HPDE6-E6E7 (cell line): ENCODE data around the gene TMEM132D.
"Not testable (repeated sequence)": the region's sequence is repeated elsewhere in the genome, so short reads cannot be mapped to it uniquely, and the experiment has no call there.

Experiments
- DNase-seq: peaks from one replicate; pipeline ENCODE4 v3.0.0; 2011; ENCODE audit warnings: missing footprints; ENCODE audit errors: extremely low spot score

TMEM132D gene

DNA sequence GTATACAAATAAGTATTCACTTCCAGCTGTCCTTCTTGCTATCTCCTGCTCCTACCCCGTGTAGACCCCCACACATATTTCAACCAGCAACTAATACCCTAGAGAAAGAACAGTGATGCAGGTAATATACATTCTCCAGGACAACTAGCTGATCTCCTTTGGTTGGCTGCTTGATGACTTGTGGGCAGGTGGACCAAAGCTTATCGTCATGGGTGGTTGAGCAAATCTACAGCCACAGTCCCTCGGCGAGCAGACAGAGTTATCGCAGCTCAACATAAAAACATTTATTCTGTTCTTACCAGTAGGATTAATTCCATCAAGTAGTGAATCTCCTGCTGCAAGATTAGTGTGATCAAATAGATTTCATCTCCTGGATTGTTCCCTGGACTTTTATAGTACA is 314.3 kb downstream of the TMEM132D start:
- no peak for DNase-seq

DNA sequence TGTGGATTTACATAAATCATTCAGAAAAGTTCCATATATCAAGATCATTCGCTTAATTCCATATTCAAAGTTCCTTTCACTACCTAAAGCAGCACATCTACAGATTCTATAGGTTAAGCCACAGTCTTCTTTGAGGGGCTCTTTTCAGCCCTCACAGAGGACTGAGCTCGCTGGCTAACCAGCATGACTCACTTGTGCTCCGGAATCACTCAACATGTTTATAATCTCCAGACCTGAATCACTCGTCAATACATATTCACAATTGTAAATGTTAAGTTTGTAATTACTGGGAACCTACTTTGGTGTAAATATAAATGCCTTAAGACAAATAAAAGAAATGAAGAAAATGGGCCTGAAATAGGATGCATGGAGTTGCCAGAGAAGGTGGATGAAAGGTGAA is 315.7 kb downstream of the TMEM132D start:
- DNase-seq: no peak

DNA sequence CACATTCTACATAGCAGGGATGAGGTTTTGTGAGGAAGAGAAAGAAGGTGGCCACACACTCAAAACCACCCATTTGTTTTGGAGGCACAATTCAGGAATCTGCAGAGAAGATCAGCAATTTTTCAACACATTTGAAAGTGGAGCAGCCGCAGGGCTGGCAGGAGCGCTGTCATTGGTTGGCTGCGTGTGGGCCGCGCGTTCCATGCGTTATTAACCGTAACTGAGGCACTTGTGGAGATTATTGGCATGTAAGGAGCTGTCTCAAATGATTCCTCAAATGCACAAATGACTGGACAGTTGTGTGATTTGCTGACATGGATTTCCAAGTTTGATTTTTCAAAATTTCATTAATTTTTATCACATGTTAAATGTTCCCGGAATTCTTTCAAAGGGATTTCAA is 318.5 kb downstream of the TMEM132D start:
- no peak for DNase-seq

DNA sequence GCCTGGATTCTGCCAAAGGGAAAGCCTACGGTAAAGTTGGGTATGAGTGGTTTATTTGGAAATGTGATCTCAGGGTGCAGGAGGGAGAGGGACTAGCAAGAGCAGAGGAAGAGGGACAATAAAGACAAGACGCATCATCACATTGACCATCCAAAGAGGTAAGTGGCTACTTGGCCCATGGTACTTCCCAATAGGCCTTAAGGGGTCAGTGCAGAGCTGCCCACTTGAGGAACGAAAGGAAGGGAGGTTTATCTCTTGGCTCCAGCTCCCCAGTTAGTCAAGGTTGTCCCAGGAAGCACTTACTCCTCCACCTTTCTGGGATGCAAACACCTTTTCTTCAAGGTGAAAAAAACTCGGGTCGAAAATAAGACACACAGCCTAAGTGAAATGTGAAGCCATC is 323.9 kb downstream of the TMEM132D start:
- DNase-seq: no peak

DNA sequence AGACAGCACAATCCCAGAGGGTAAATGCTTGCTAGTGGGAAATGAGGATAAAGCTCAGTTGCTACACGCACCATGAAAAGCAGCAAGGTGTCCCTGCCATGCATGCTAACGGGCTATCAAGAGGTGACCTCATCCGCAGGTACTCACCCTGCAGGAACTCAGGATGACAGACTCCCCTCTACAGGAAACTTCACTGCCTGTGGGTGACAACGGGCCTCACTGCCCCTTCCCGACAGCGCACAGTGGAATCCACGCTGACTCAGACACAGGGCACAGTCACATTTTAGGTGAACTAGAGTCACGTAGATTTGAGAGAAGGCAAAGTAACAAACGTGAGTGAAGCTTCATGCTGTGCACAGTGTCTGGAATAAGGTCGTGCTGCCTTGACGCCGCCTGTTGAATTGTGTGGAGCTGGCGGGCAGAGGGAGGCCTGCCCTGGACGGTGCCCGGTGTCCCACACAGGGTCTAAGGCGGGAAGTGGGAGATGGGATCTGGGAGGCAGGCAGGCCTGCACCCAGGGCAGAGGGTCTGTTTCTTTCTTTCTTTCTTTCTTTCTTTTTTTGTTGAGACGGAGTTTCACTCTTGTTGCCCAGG is 331.8 kb downstream of the TMEM132D start:
- no peak for DNase-seq

DNA sequence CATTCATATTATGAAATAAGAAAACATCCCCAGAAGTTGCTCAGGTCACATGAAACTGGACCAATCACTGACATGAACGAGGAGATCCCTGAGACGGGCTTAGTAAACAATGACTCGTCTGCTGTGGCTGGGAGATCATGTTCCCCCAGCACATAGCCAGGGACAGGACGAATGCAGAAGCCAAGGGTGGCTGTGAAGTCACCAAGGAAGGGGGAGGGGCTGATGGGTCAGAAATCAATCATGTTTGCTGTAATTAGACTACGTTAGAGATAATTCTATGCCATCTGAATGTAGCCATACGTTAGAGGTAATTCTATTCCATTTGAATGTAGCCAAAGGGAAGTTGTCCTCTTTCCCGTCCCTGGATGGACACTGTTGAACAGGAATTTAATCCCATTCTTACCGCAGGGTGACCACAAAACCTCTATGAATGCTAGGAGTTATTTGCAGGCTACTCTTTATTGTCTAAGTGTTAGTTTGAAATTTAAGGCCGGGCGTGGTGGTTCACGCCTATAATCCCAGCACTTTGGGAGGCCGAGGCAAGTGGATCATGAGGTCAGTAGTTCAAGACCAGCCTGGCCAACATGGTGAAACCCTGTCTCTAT is 332.9 kb downstream of the TMEM132D start:
- no peak for DNase-seq

DNA sequence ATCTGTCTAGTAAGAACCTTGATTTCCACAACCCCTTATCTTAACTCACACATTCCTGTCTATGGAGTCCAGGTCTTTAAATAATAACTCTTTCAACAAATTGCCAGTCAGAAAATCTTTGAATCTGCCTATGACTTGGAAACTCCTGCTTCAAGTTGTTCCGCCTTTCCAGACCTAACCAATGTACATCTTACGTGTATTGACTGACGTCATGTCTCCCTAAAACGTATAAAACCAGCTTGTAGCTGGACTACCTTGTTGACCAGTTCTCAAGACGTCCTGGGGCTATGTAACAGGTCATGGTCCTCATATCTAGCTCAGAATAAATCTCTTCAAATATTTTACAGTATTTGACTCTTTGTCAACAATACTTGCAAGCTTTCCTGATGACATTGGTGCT is 337.0 kb downstream of the TMEM132D start:
- DNase-seq: no peak

DNA sequence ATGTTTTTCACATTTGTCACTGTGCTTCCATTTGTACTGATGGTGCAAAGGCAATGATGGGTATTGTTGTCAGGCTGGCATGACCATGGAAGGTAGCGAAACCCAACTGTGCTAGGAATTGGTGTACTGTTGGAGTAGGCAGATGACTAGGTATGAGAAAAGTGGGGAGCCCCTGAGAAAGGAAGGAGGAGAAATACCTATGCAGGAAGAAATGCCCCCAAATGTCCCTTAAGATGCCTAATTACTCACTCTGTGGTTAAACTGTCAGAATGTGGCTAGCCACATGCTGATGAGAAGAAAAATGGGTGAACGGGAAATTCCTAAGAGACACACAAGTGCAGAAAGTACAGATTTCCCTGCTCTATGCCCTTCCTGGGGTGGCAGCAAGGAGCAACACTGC is 339.1 kb downstream of the TMEM132D start:
- no peak for DNase-seq

DNA sequence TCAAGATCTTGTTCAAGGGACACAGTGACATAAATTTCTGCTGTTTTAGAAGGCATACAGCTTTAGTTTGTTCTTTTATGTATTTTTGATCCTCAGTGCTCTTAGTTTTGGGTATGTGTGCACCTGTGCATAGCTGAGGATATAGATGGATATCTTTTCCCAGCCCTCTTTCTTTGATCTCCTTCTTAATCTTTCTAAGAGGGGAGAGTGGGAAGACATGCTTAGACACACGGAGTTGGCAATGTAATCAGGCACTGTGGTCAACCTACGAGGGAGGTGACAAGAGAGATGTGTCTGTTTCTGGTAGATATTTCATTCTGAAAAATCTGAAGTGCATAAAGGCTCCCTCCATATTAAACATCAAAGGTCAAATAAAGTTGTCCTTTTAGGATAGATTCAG is 340.6 kb downstream of the TMEM132D start:
- DNase-seq: no peak

DNA sequence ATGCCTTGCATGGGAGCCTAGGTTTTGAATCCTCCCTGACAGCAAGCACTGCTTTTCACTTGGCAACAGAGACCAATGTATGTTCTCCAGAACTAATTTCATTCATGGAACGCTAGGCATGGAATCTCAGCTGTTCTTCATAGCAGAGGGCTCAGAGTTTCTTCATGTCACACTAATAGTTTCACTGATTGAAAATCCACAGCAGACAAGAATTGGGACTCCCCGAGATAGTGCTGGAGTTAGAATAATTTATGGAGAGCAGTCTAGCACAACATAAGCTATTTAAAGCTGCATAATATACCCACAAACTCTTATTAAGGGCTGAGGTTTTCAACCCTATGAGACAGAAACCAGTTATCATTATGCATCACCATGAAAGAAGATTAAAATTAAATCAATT is 342.5 kb downstream of the TMEM132D start:
- no peak for DNase-seq

DNA sequence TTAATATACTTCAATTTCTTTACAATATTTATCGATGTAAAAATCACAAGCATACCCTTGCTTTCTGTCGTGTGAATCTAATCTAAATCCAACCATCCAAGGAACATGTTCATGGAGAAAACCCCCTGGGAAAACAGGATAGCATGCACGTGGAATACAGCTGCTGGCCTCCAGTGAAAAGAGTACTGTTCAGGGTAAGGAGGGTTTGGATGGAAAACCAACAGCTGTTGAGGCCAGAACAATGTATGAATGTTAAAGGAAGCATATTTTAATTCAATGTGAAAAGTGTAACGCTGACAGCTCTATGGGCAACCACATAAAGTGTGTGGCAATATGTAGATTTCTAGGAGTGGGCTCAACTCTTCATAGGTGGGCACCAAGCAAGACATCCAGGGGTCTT is 344.0 kb downstream of the TMEM132D start:
- no peak for DNase-seq

DNA sequence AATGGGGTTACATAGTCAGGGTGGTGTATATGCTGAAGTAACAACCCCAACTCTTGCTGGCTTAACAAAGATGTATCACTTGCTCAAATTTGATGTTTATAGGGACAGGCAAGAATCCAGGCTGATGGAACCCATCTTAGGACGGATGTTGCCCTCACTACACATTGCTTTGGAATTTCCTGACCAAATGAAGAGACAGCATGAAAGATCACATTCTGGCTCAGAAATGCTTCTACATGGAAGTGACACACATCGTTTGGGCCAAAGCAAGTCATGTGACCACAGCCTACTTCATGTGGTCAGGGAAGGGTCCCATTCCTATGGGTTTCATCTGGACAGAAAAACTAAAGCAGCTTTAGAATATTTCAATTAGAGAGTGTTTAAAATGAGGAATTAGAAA is 345.8 kb downstream of the TMEM132D start:
- no peak for DNase-seq

DNA sequence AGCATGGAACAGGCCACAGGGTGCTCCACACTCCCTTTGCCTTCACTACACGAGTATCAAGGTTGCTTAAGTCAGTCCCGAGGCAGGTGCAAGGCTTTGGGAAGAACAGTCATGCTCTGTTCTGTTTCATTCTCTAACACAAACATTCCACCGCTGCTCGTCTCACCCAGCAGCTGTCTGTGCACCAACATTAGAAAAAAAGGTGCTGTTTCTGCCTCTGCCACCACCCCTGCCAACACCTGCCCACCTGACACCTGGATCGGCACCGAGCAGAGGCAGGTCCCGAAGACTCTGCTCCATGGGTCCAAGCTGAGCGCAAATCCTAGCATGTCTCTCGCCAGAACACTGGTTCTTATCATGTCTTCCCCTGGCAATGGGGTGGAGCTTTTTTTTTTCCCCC is 347.7 kb downstream of the TMEM132D start:
- no peak for DNase-seq

DNA sequence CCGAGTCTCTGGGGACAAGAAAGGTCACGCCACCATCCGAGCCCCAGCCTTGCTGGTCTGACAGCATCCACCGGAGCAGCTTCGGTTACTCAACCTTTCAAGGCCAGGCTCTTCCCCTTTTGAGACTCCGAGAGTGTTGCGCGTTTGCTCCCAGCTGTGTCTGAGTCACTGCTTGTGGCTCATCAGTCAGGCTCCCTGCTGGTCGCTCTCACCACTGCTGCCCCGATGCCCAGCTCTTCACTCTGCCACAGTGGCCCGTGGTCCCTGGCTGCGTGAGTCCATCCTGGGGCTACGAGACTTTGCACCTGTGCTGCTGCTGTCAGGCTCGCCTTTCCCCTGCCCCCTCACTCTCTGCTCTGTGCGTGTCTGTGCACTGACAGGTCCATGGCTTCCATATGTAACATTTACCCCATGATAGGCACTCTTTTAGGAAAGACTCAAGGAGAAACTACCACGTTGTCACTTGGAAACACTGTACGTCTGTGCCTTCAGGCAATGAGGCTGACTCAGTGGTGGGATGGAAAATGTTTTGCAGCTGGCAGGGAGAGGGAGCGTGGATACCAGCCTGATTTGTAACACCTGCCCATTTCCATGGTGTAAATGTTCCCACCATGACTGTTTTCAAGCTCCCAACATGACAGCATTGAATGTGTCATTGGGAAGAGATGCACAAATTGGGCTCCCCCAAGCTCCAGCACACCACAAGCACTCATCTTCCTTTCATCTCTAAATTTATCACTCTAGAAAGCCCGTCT is 350.7 kb downstream of the TMEM132D start:
- no peak for DNase-seq

DNA sequence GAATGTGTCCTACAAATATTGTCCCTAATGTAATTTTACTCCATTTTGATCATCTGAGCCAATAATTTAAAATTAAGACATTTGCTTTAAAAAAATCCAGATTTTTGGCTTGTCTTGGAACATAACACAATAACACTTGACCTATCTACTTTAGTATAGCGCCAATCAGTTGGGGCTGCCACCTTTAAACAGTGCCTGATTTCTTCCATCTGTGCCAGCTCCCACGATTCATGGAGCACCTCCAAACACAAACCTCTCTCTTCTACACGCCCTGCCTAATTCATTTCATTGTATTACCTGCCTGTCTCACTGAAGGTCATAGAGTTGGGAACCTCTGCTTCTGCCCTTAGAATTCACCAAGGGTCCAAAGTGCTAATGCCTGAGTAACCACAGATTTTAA is 352.4 kb downstream of the TMEM132D start:
- DNase-seq: no peak

DNA sequence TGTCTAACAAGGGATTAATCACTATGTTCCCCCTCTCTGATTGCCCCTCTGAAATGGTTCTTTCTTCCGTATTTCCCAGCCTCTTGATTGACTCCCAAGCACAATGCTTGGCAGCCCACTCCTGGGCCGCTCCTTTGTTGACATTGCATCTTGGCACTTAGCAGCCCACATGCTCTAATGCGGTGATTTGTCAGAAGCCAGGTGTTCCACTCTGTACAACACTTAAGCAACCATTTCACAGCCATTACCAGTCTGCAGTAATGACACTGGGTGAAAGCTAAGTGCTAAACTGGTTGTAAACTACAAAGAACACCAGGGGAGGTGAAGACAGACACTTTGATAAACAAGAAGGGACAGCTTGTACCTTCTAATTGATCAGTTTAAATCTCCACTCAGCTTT is 353.5 kb downstream of the TMEM132D start:
- no peak for DNase-seq

DNA sequence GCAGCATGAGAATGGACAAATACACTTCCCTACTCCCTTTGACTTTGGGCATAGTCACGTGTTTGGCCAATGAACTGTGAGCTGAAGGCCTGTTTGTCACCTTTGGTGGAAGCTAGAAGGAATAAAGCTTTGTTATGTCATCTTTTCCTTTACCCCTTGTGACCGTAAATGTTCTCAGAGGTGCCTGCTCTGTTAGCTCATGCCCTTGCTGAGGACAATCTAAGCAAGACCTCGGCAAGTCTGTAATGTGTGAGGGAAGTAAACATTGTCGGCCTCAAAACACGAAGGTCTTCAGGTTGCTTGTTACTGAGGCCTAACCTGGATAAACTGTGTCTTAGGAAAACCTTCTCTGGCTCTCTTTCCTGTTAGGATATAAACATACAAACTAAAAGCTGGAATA is 354.2 kb downstream of the TMEM132D start:
- no peak for DNase-seq

DNA sequence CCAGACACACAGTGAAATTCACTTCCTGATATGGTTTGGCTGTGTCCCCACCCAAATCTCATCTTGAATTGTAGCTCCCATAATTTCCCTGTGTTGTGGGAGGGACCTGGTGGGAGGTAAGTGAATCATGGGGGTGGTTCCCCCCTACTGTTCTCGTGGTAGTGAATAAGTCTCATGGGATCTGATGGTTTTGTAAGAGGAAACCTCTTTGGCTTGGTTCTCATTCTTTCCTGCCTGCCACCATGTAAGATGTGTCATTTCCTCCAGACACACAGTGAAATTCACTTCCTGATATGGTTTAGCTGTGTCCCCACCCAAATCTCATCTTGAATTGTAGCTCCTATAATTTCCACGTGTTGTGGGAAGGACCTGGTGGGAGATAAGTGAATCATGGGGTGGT is 354.8 kb downstream of the TMEM132D start:
- DNase-seq: not testable (repeated sequence)

DNA sequence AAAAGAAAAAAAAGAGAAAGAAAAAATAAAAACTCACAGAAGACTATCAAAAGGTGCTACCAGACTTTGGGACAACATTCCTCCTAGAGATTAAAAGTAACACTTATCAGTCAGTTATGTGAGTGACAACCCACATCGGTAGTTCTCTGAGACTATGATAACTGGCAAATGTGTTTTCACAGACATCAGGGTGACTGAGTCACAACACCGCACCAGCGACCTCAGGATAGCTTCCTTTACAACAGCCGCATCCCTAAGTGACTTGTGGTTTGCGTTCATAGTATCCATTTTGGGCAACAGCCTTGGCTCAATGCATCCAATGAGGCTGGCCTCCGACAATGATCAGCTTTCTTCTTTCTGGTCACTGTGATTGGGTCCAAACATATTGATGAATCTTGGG is 359.1 kb downstream of the TMEM132D start:
- DNase-seq: no peak

DNA sequence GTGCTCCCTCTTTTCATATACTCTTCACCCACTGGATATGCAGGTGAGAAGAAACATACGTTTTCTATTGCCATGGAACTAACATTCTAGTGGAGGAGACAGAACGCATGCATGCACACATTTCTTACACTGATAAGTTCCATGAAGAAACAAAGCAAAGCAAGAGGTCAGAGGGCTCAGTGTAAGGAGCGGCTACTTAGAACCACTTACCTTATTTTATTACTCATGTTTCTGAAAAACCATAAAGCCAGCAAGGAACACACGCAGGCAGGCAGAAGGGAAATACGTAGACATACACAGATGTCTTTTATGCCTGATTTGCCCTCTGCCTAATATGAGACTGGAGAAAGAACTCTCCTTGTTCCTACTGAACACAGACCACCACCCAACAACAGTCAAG is 362.9 kb downstream of the TMEM132D start:
- DNase-seq: no peak

DNA sequence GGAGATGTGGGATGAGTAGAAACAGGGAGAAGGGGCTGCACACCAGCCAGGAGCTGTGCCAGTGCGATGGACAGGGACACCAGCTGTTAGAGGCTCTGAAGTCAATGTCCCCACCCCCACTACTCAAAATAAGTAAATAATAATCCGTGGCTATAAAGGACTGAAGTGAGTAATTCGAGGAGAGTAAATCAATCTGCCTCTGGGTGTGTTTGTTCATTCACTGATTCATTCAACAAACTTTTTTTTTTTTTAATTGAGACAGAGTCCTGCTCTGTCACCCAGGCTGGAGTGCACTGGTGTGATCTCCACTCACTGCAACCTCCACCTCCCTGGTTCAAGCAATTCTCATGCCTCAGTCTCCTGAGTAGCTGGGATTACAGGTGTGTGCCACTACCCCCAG is 363.6 kb downstream of the TMEM132D start:
- DNase-seq: no peak

DNA sequence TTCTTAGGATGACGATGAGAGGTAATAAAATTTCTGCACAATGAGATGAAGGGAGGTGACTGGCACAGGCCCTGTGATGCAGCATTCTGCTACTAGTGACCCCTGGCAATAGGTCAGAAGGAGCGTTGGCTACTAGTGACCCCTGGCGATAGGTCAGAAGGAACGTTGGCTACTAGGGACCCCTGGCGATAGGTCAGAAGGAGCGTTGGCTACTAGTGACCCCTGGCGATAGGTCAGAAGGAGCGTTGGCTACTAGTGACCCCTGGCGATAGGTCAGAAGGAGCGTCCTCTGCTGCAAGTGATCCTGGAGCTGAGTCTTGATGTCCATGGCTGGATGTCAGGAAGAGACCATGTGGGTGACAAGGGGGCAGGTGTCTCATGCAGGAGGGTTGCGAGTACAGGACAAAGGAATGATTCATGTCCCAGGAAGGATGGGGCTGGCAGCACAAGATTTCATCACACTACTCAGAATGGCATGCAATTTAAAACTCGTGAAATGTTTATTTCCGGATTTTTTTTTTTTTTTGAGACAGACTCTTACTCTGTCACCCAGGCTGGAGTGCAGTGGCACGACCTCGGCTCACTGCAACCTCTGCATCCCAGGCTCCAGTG is 365.0 kb downstream of the TMEM132D start:
- not testable (repeated sequence) for DNase-seq

DNA sequence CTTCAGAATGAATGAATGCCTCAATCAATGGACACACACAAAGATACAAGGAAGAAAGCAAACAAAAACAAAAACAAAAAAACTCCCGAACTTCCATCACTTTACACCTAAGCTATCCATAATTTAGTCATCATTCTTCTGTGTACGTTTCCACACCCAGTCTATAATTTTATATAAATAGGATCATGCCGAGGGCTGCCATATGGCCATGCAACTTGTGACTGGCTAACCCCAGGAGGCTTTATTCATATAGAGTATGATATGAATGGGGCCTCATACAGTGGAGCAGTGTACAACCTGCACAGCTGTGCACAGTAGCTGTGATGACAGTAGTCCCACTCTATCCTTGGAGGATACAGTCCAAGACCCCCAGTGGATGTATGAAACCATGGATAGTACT is 365.7 kb downstream of the TMEM132D start:
- DNase-seq: no peak
